ENCODE measurements around the gene MAGI2. TPM values are rescaled to one million over a fixed set of nuclear protein-coding genes. Genes with fewer than 3 reads are reported as not detected.

Gene MAGI2
- total RNA-seq, 1 experiment from 2014 or later, result 14.3 TPM

DNA sequence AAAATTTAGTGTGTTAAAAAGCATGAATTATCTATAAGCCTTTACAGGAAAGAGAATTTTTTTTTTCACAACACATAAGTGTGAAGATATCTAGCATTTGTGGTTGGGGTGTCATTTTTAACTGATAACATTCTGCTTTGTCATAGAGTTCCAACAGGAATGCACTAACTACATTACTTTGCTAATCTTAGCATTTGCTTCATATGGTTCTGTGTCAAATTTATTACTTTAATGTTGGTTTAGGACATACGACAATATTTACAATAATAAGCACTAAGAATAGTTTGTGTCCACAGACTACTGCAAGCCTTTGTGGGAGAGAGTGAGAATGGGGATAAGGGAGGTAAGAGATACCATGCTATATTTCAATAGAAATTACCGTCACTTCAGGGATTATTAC is 40.6 kb upstream of the MAGI2 start:
- no peak overlapping the region for H4K5ac ChIP-seq (ENCODE audit: insufficient read length, low read depth, low read length)
- H4K8ac ChIP-seq (replicated peaks; ENCODE audit: insufficient read length, low read depth, low read length), result no peak overlapping the region
- no peaks in the 10 kb centered on the region for H3K27me3 ChIP-seq (ENCODE audit: insufficient read depth, low read length)
- no peak overlapping the region for H3K4ac ChIP-seq (ENCODE audit: low read depth, low read length)
- no peak overlapping the region for H2AFZ ChIP-seq (ENCODE audit: low read length)
- H4K91ac ChIP-seq (ENCODE audit: insufficient read length, low read depth, low read length), result no peak overlapping the region
- H3K56ac ChIP-seq (ENCODE audit: insufficient read length, low read depth, low read length), result no peak overlapping the region
- H3K79me2 ChIP-seq (ENCODE audit: insufficient read depth, low read length), result no peaks in the 10 kb centered on the region
- TF ChIP-seq, protein P1, sequence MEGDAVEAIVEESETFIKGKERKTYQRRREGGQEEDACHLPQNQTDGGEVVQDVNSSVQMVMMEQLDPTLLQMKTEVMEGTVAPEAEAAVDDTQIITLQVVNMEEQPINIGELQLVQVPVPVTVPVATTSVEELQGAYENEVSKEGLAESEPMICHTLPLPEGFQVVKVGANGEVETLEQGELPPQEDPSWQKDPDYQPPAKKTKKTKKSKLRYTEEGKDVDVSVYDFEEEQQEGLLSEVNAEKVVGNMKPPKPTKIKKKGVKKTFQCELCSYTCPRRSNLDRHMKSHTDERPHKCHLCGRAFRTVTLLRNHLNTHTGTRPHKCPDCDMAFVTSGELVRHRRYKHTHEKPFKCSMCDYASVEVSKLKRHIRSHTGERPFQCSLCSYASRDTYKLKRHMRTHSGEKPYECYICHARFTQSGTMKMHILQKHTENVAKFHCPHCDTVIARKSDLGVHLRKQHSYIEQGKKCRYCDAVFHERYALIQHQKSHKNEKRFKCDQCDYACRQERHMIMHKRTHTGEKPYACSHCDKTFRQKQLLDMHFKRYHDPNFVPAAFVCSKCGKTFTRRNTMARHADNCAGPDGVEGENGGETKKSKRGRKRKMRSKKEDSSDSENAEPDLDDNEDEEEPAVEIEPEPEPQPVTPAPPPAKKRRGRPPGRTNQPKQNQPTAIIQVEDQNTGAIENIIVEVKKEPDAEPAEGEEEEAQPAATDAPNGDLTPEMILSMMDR (conservative IDR thresholded peaks at IDR 0.05), result no peak
- no peaks in the 10 kb centered on the region for H3K4me1 Mint-ChIP-seq
- no peak overlapping the region for H2BK20ac ChIP-seq (ENCODE audit: low read depth, low read length, poor library complexity, severe bottlenecking)
- no peak overlapping the region for H3K4me2 ChIP-seq (ENCODE audit: insufficient read depth, insufficient read length, low read length)
- H3K9me3 ChIP-seq (ENCODE audit: control insufficient read depth, low read depth, low read length), result no peaks in the 10 kb centered on the region
- peaks cover 1% of the 10 kb centered on the region; the same call in 1 of the 2 replicates for H3K27me3 Mint-ChIP-seq (ENCODE audit: low read depth)
- H3K4me3 Mint-ChIP-seq, result no peak overlapping the region
- no peaks in the 10 kb centered on the region for H3K23me2 ChIP-seq (ENCODE audit: insufficient read length, low read depth, low read length, poor library complexity, severe bottlenecking)
- H2BK12ac ChIP-seq (ENCODE audit: insufficient read length, low read depth, low read length), result no peak overlapping the region
- H3K9me3 Mint-ChIP-seq, result no peaks in the 10 kb centered on the region
- no peak overlapping the region for H3K14ac ChIP-seq (ENCODE audit: insufficient read depth, low read length)
- no peak for DNase-seq
- H3K4me1 ChIP-seq (ENCODE audit: insufficient read depth, low read length), result no peaks in the 10 kb centered on the region
- no peak overlapping the region for H3T11ph ChIP-seq (ENCODE audit: low read length)
- H3K18ac ChIP-seq (ENCODE audit: insufficient read length, low read depth, low read length), result no peak overlapping the region
- H2BK5ac ChIP-seq (ENCODE audit: insufficient read length, low read length), result no peak overlapping the region
- WGBS (ENCODE audit: extremely low coverage, insufficient read length, low lambda C conversion rate), result no CpG with 5 or more reads among the region's 2 CpGs
- H3K9ac ChIP-seq (ENCODE audit: extremely low read depth, insufficient read length, low read length), result no peak overlapping the region
- no peaks in the 10 kb centered on the region for H4K20me1 ChIP-seq (ENCODE audit: control insufficient read depth, insufficient read depth, insufficient read length)
- no peak overlapping the region for H2BK15ac ChIP-seq (ENCODE audit: low read depth, low read length)
- H3K79me1 ChIP-seq (ENCODE audit: insufficient read depth, low read depth, low read length, poor library complexity, severe bottlenecking), result no peaks in the 10 kb centered on the region
- H2BK120ac ChIP-seq (ENCODE audit: low read depth, low read length, poor library complexity, severe bottlenecking), result no peak overlapping the region
- no peak overlapping the region for H3K27ac ChIP-seq (ENCODE audit: insufficient read length, low read depth, low read length)
- no peak overlapping the region for H2AK5ac ChIP-seq (ENCODE audit: insufficient read length, low read length)
- no peak overlapping the region for H3K23ac ChIP-seq (ENCODE audit: insufficient read length, low read depth, low read length)
- H3K36me3 Mint-ChIP-seq (ENCODE audit: insufficient read depth in 1 of 3, low read depth in 3 of 3), result no peaks in the 10 kb centered on the region
- H3K27ac Mint-ChIP-seq, result no peak overlapping the region
